Lower leg skin (tissue), 3 donors: ENCODE measurements around the gene SCAANT1.

Experiments used
- CTCF ChIP-seq, 3 donors: fragments of 450-650 bp; IDR thresholded peaks; one replicate each; pipeline ENCODE4 v1.5.1; 2016; ENCODE audit warnings: antibody characterized with exemption in 3 of 3, mild to moderate bottlenecking in 3 of 3, moderate library complexity in 2 of 3
- POLR2A ChIP-seq, 2 donors: fragments of 450-650 bp; IDR thresholded peaks; one replicate each; pipeline ENCODE4 v1.6.1; 2016 to 2017; ENCODE audit warnings: antibody characterized with exemption in 2 of 2, mild to moderate bottlenecking in 1 of 2, moderate library complexity in 1 of 2

- TF ChIP-seq CTCF (IDR thresholded peaks at IDR 0.05) (no peak), POLR2A (IDR thresholded peaks at IDR 0.05) (no peak)
These were observed 34.6 kb upstream of the SCAANT1 start for GRCh38 chr3:63946753-63947152.
